Left colon (tissue), 2 donors: Measurements from ENCODE around the gene ACBD7. TPM values are rescaled to one million over a fixed set of nuclear protein-coding genes. Genes with fewer than 3 reads are reported as not detected.

ENCODE experiments used
- ATAC-seq: fragments of 200-7000 bp; cut with Tn5 transposase; one replicate; pipeline ENCODE4 v1.9.1; 2020; ENCODE audit warnings: mild to moderate bottlenecking, moderate library complexity
- DNase-seq, 2 donors: peaks; one replicate each; pipeline ENCODE4 v3.0.0-alpha.2; 2020
- intact Hi-C, 2 donors: fragments of 100-400 bp; cut with DNase I in 1 of 2; cut with micrococcal nuclease in 1 of 2; formaldehyde crosslinking; loops; one replicate each; pipeline versions ENCODE4 v1.11.2 to v1.14.0; 2022; cut with DNase I, micrococcal nuclease
- total RNA-seq, 2 donors: library from RNA; stranded (reverse); fragmentation: NEBNext Ultra II Directional; extraction: Animal tissue kit (Norgen Biotek cat#: 25700); gene quantifications; one replicate each; pipeline ENCODE4 v1.2.1, GENCODE V29; 2021
- donor health status: DM: no; HTN: no; CAD: no.
- donor health status: DM: yes; HTN: yes; CAD: no.

Gene ACBD7
- total RNA-seq, 2 donors from 2014 or later = 0.25 to 0.61 TPM

- peak; percentile 90 for ATAC-seq
- intact Hi-C loops = no loop called here
- DNase-seq = peak; percentile 96 to 97
Observed at GRCh38 chr10:15097011-15097812, 8.6 kb upstream of the ACBD7 start, which contains the start of gene RPP38. Gene RPP38 (plus strand): TSS chr10:15097355. CDS start chr10:15103315, 5,960 bp downstream.

- DNase-seq = no peak
- intact Hi-C loops = no loop called here
- peak; percentile 13 for ATAC-seq
Observed at GRCh38 chr10:15096661-15097010, 8.1 kb upstream of the ACBD7 start.

GRCh38 chr10:15092855-15093408 is 4.4 kb upstream of the ACBD7 start:
- ATAC-seq (no peak), DNase-seq (no peak)
- intact Hi-C loops = no loop called here

- intact Hi-C loops = no loop called here
Observed at GRCh38 chr10:15091418-15091817, 2.8 kb upstream of the ACBD7 start.

GRCh38 chr10:15084502-15084922 is 4.1 kb downstream of the ACBD7 start:
- intact Hi-C loops = no loop called here
- ATAC-seq (peak; percentile 79), DNase-seq (peak in 1 of 2 donors; percentile 54)

More at GRCh38 chr10:15091418-15091817, 2.8 kb upstream of the ACBD7 start:
- ATAC-seq (no peak), DNase-seq (no peak)

- DNase-seq (no peak), ATAC-seq (no peak)
- intact Hi-C loops = no loop called here
Observed at GRCh38 chr10:15083674-15084501, 4.7 kb downstream of the ACBD7 start.

- intact Hi-C loops = no loop called here
- DNase-seq (no peak), ATAC-seq (no peak)
Observed at GRCh38 chr10:15075421-15075820, 13.2 kb downstream of the ACBD7 start.

GRCh38 chr10:15072358-15072757 is 16.2 kb downstream of the ACBD7 start:
- DNase-seq (no peak), ATAC-seq (no peak)
- intact Hi-C loops = no loop called here

GRCh38 chr10:15069230-15069629 is 19.3 kb downstream of the ACBD7 start:
- no peak for ATAC-seq
- no peak for DNase-seq
- intact Hi-C loops = no loop called here

GRCh38 chr10:15068802-15069201 is 19.8 kb downstream of the ACBD7 start:
- DNase-seq (no peak), ATAC-seq (no peak)
- intact Hi-C loops = no loop called here

- intact Hi-C loops = no loop called here
- DNase-seq (no peak), ATAC-seq (no peak)
Observed at GRCh38 chr10:15067154-15067553, 21.4 kb downstream of the ACBD7 start.

- intact Hi-C loops = no loop called here
- ATAC-seq = no peak
- DNase-seq = no peak
Observed at GRCh38 chr10:15060638-15061037, 27.9 kb downstream of the ACBD7 start.

GRCh38 chr10:15059914-15060313 is 28.7 kb downstream of the ACBD7 start:
- ATAC-seq (no peak), DNase-seq (no peak)
- intact Hi-C loops = no loop called here

- ATAC-seq (no peak), DNase-seq (no peak)
- intact Hi-C loops = no loop called here
Observed at GRCh38 chr10:15058689-15059088, 29.9 kb downstream of the ACBD7 start.

GRCh38 chr10:15053061-15053460 is 35.5 kb downstream of the ACBD7 start:
- DNase-seq (no peak), ATAC-seq (no peak)
- intact Hi-C loops = no loop called here

- DNase-seq (no peak), ATAC-seq (no peak)
- intact Hi-C loops = no loop called here
Observed at GRCh38 chr10:15052121-15052520, 36.5 kb downstream of the ACBD7 start.

GRCh38 chr10:15049533-15049932 is 39.0 kb downstream of the ACBD7 start:
- no peak for ATAC-seq
- no peak for DNase-seq
- intact Hi-C loops = no loop called here

- DNase-seq = no peak
- ATAC-seq = no peak
- intact Hi-C loops = no loop called here
Observed at GRCh38 chr10:15046626-15047025, 42.0 kb downstream of the ACBD7 start.

GRCh38 chr10:15045380-15045779 is 43.2 kb downstream of the ACBD7 start:
- no peak for ATAC-seq
- intact Hi-C loops = no loop called here
- no peak for DNase-seq

GRCh38 chr10:15043674-15044073 is 44.9 kb downstream of the ACBD7 start, which contains the start of gene OLAH:
Gene OLAH (plus strand): TSS chr10:15043943. CDS start chr10:15047289, 3,346 bp downstream.
- intact Hi-C loops = no loop called here
- ATAC-seq = no peak

More at GRCh38 chr10:15043674-15044073, 44.9 kb downstream of the ACBD7 start, which contains the start of gene OLAH:
- no peak for DNase-seq
